Fibroblast of lung (primary cell): ENCODE data around the gene SLCO2B1. TPM values are rescaled to one million over a fixed set of nuclear protein-coding genes. Genes with fewer than 3 reads are reported as not detected.

Experiments
- DNase-seq, 2 donors: peaks; one replicate each; pipeline versions ENCODE4 v3.0.0 to v3.0.0-alpha.2; 2010; ENCODE audit warnings: low read depth in 2 of 2
- H2AFZ ChIP-seq: 2 replicates; pipeline ENCODE4 v1.5.1; 2012; ENCODE audit warnings: low read length, control low read depth, inconsistent platforms
- H3K27ac ChIP-seq: 2 replicates; pipeline ENCODE4 v1.5.1; 2011; ENCODE audit warnings: low read length, control low read depth; ENCODE audit not compliant: insufficient read depth
- H3K27me3 ChIP-seq: 2 replicates; pipeline ENCODE4 v1.5.1; 2011; ENCODE audit warnings: mild to moderate bottlenecking, low read length; ENCODE audit not compliant: control insufficient read depth, insufficient read depth
- H3K36me3 ChIP-seq: 2 replicates; pipeline ENCODE4 v1.5.1; 2011; ENCODE audit warnings: low read length; ENCODE audit not compliant: control insufficient read depth, insufficient read depth
- H3K4me1 ChIP-seq: 2 replicates; pipeline ENCODE4 v1.5.1; 2011; ENCODE audit warnings: low read length; ENCODE audit not compliant: control insufficient read depth, insufficient read depth; ENCODE audit errors: extremely low read depth
- H3K4me2 ChIP-seq: 2 replicates; pipeline ENCODE4 v1.5.1; 2011; ENCODE audit warnings: low read length, control low read depth; ENCODE audit not compliant: insufficient read depth; ENCODE audit errors: extremely low read depth
- H3K4me3 ChIP-seq, 4 experiments: fragments of 200-600 bp in 1 of 4; sonication (generic) in 1 of 4; replicated peaks in 1 of 4; 2 replicates each; pipeline ENCODE4 v1.5.1; 2011 to 2016; ENCODE audit warnings: low read length in 4 of 4, low read depth in 3 of 4, mild to moderate bottlenecking in 3 of 4, control low read depth in 2 of 4, inconsistent platforms in 1 of 4, mixed read lengths in 1 of 4; ENCODE audit not compliant: insufficient read depth in 1 of 4; ENCODE audit errors: control extremely low read depth in 1 of 4
- H3K79me2 ChIP-seq: 2 replicates; pipeline ENCODE4 v1.5.1; 2012; ENCODE audit warnings: mild to moderate bottlenecking, low read length, inconsistent platforms; ENCODE audit not compliant: control insufficient read depth, insufficient read depth
- H3K9ac ChIP-seq: 2 replicates; pipeline ENCODE4 v1.5.1; 2011; ENCODE audit warnings: mild to moderate bottlenecking, low read length, control low read depth; ENCODE audit not compliant: insufficient read depth
- H3K9me3 ChIP-seq: 2 replicates; pipeline ENCODE4 v1.5.1; 2012; ENCODE audit warnings: low read depth, low read length; ENCODE audit not compliant: control insufficient read depth, insufficient read depth
- H4K20me1 ChIP-seq: 2 replicates; pipeline ENCODE4 v1.5.1; 2011; ENCODE audit warnings: low read length; ENCODE audit not compliant: control insufficient read depth, insufficient read depth; ENCODE audit errors: extremely low read depth
- EZH2 ChIP-seq: IDR thresholded peaks from 2 replicates; pipeline ENCODE4 v1.5.1; 2012; ENCODE audit warnings: low read length, control low read depth, mild to moderate bottlenecking; ENCODE audit errors: missing control alignments
- polyA plus RNA-seq, 2 donors: library from polyadenylated mRNA; depleted of rRNA in 1 of 2; stranded (reverse) in 1 of 2; unstranded in 1 of 2; fragments of >200 nt; gene quantifications; 2 replicates each; pipeline ENCODE4 v1.2.1, GENCODE V29; 2011 to 2012; ENCODE audit warnings: missing spikeins in 1 of 2
- total RNA-seq: library from RNA; depleted of rRNA; stranded (reverse); fragments of >200 nt; gene quantifications from 2 replicates; pipeline ENCODE4 v1.2.1, GENCODE V29; 2014
- TF ChIP-seq, protein P1 (sequence below), 2 donors: IDR thresholded peaks in 1 of 2; conservative IDR thresholded peaks in 1 of 2; 1 replicate in 1 of 2; 2 replicates in 1 of 2; pipeline ENCODE4 v1.5.1; 2011 to 2012; ENCODE audit warnings: low read length in 2 of 2, control low read depth in 1 of 2, inconsistent platforms in 1 of 2, low read depth in 1 of 2, mild to moderate bottlenecking in 1 of 2

Gene SLCO2B1
- total and polyA plus RNA-seq, 2 donors (not counting 1 experiment from before 2014, with no cell fraction given) = not detected

- H3K27ac ChIP-seq = no peak overlapping the region
- H2AFZ ChIP-seq = no peak overlapping the region
- H4K20me1 ChIP-seq = no peaks in the 10 kb centered on the region
- H3K36me3 ChIP-seq = no peaks in the 10 kb centered on the region
- H3K4me1 ChIP-seq = no peaks in the 10 kb centered on the region
- no peak for TF ChIP-seq EZH2
- TF ChIP-seq, protein P1, sequence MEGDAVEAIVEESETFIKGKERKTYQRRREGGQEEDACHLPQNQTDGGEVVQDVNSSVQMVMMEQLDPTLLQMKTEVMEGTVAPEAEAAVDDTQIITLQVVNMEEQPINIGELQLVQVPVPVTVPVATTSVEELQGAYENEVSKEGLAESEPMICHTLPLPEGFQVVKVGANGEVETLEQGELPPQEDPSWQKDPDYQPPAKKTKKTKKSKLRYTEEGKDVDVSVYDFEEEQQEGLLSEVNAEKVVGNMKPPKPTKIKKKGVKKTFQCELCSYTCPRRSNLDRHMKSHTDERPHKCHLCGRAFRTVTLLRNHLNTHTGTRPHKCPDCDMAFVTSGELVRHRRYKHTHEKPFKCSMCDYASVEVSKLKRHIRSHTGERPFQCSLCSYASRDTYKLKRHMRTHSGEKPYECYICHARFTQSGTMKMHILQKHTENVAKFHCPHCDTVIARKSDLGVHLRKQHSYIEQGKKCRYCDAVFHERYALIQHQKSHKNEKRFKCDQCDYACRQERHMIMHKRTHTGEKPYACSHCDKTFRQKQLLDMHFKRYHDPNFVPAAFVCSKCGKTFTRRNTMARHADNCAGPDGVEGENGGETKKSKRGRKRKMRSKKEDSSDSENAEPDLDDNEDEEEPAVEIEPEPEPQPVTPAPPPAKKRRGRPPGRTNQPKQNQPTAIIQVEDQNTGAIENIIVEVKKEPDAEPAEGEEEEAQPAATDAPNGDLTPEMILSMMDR (conservative IDR thresholded peaks at IDR 0.05 in 1 of 2, IDR thresholded peaks at IDR 0.05 in 1 of 2; ENCODE audit: low read depth in 1 of 2, low read length in 2 of 2) = no peak
- peaks cover 6% of the 10 kb centered on the region for H3K27me3 ChIP-seq
- no peak overlapping the region for H3K4me2 ChIP-seq
- H3K4me3 ChIP-seq = no peak overlapping the region
- no peaks in the 10 kb centered on the region for H3K9me3 ChIP-seq
- DNase-seq = no peak
- no peaks in the 10 kb centered on the region for H3K79me2 ChIP-seq
- H3K9ac ChIP-seq = no peak overlapping the region
Measured at GRCh38 chr11:75249704-75250103, 98.8 kb downstream of the SLCO2B1 start.

- no peak overlapping the region for H3K9ac ChIP-seq
- no peaks in the 10 kb centered on the region for H3K27me3 ChIP-seq
- no peaks in the 10 kb centered on the region for H3K36me3 ChIP-seq
- H2AFZ ChIP-seq = no peak overlapping the region
- H3K9me3 ChIP-seq = no peaks in the 10 kb centered on the region
- no peak for DNase-seq
- no peak for TF ChIP-seq EZH2
- TF ChIP-seq, protein P1 (conservative IDR thresholded peaks at IDR 0.05 in 1 of 2, IDR thresholded peaks at IDR 0.05 in 1 of 2; ENCODE audit: low read depth in 1 of 2, low read length in 2 of 2) = no peak
- no peak overlapping the region for H3K27ac ChIP-seq
- no peak overlapping the region for H3K4me2 ChIP-seq
- H3K4me1 ChIP-seq = no peaks in the 10 kb centered on the region
- H3K79me2 ChIP-seq = no peaks in the 10 kb centered on the region
- H4K20me1 ChIP-seq = no peaks in the 10 kb centered on the region
- H3K4me3 ChIP-seq = no peak overlapping the region
Measured at GRCh38 chr11:75254326-75254725, 103.4 kb downstream of the SLCO2B1 start.

Other genes starting within 250 kb of the SLCO2B1 start
- gene XRRA1, start 202.0 kb upstream of the SLCO2B1 start, total RNA-seq = 8.6 and 16.4 TPM in 2 replicates
- gene XRRA1, start 202.0 kb upstream of the SLCO2B1 start, polyA plus RNA-seq = 5.0 and 5.5 TPM in 2 replicates
- 9.2 and 11.7 TPM in 2 replicates for gene SPCS2, start 201.8 kb upstream of the SLCO2B1 start, total RNA-seq
- 87.4 and 97.9 TPM in 2 replicates for gene SPCS2, start 201.8 kb upstream of the SLCO2B1 start, polyA plus RNA-seq
- 6.2 and 6.6 TPM in 2 replicates for gene NEU3, start 162.2 kb upstream of the SLCO2B1 start, total RNA-seq
- 4.6 and 5.0 TPM in 2 replicates for gene NEU3, start 162.2 kb upstream of the SLCO2B1 start, polyA plus RNA-seq
- gene OR2AT4, start 54.2 kb upstream of the SLCO2B1 start, total RNA-seq = not detected in 2 replicates
- not detected in 2 replicates for gene OR2AT4, start 54.2 kb upstream of the SLCO2B1 start, polyA plus RNA-seq
- gene TPBGL, start 89.7 kb downstream of the SLCO2B1 start, total RNA-seq = under 0.01 TPM in 1 of 2 replicates, not detected in the other
- not detected in 2 replicates for gene TPBGL, start 89.7 kb downstream of the SLCO2B1 start, polyA plus RNA-seq
- gene ARRB1, start 200.6 kb downstream of the SLCO2B1 start, total RNA-seq = 4.3 and 6.2 TPM in 2 replicates
- 9.8 and 18.9 TPM in 2 replicates for gene ARRB1, start 200.6 kb downstream of the SLCO2B1 start, polyA plus RNA-seq
- 1,593 and 2,352 TPM in 2 replicates for gene RPS3, start 248.4 kb downstream of the SLCO2B1 start, total RNA-seq
- gene RPS3, start 248.4 kb downstream of the SLCO2B1 start, polyA plus RNA-seq = 3,359 and 3,446 TPM in 2 replicates